OCI-LY3 (cell line): ENCODE data around the gene LGALS3.

ENCODE experiments used
- H2AFZ ChIP-seq: fragments of 200-600, 300-600 bp; shearing (Covaris generic); 2 replicates; pipeline ENCODE4 v1.6.0; 2014; ENCODE audit warnings: antibody characterized with exemption, low read depth, low read length
- H3K27ac ChIP-seq: fragments of 200-600, 300-600 bp; sonication (generic); 2 replicates; pipeline ENCODE4 v1.5.1; 2014; ENCODE audit warnings: mild to moderate bottlenecking, low read length, moderate library complexity, mixed read lengths
- H3K27me3 ChIP-seq: fragments of 200-600, 300-600 bp; sonication (generic); 2 replicates; pipeline ENCODE4 v1.6.1; 2014; ENCODE audit warnings: low read depth, low read length, mixed read lengths
- H3K36me3 ChIP-seq: fragments of 200-600, 300-600 bp; sonication (generic); replicated peaks from 2 replicates; pipeline ENCODE3; 2014; ENCODE audit warnings: low read depth, low read length, mixed read lengths
- H3K4me1 ChIP-seq: fragments of 300-600, 200-600 bp; sonication (generic); 2 replicates; pipeline ENCODE4 v1.6.1; 2014; ENCODE audit warnings: low read length, mixed read lengths
- H3K4me2 ChIP-seq: fragments of 200-600, 300-600 bp; sonication (generic); 2 replicates; pipeline ENCODE4 v1.6.1; 2014; ENCODE audit warnings: low read length, mixed read lengths
- H3K4me3 ChIP-seq: fragments of 300-600, 200-600 bp; sonication (generic); 2 replicates; pipeline ENCODE4 v1.5.1; 2014; ENCODE audit warnings: antibody characterized with exemption, mild to moderate bottlenecking, low read length, moderate library complexity
- H3K79me2 ChIP-seq: fragments of 300-600, 200-600 bp; shearing (Covaris generic); 2 replicates; pipeline ENCODE4 v1.6.1; 2014; ENCODE audit warnings: mild to moderate bottlenecking, low read length, mixed read lengths
- H3K9ac ChIP-seq: fragments of 300-600, 200-600 bp; shearing (Covaris generic); 2 replicates; pipeline ENCODE4 v1.6.0; 2014; ENCODE audit warnings: mild to moderate bottlenecking, low read length, moderate library complexity
- H3K9me3 ChIP-seq: fragments of 200-600, 300-600 bp; shearing (Covaris generic); 2 replicates; pipeline ENCODE4 v1.6.1; 2014; ENCODE audit warnings: low read length, mixed read lengths; ENCODE audit not compliant: insufficient read depth
- H4K20me1 ChIP-seq: fragments of 200-600, 300-600 bp; sonication (generic); 2 replicates; pipeline ENCODE4 v1.6.1; 2016; ENCODE audit warnings: low read length, mixed read lengths; ENCODE audit not compliant: insufficient read depth
- CTCF ChIP-seq: fragments of 200-600, 300-600 bp; sonication (generic); IDR thresholded peaks from 2 replicates; pipeline ENCODE4 v1.5.1; 2014; ENCODE audit warnings: antibody characterized with exemption, low read length, low read depth
- EZH2phosphoT487 ChIP-seq: fragments of 200-600 bp; shearing (Covaris generic); IDR thresholded peaks from 2 replicates; pipeline ENCODE4 v1.6.1; 2018; ENCODE audit warnings: antibody characterized with exemption, mixed run types, low read depth

The LGALS3 gene

GRCh38 chr14:55118761-55119160 lies 10.3 kb upstream of the LGALS3 start:
- Histone ChIP-seq H3K27me3 (no peaks in the 10 kb centered on the region), H3K4me3 (no peak overlapping the region), H3K9ac (no peak overlapping the region), H3K27ac (no peak overlapping the region), H3K79me2 (no peaks in the 10 kb centered on the region), H3K4me2 (no peak overlapping the region), H3K36me3 (no peaks in the 10 kb centered on the region), H4K20me1 (no peaks in the 10 kb centered on the region), H3K9me3 (no peaks in the 10 kb centered on the region), H3K4me1 (no peaks in the 10 kb centered on the region), H2AFZ (no peak overlapping the region)
- TF ChIP-seq CTCF: no peak
- no peak for TF ChIP-seq EZH2phosphoT487

- no peak overlapping the region for H3K4me2 ChIP-seq
- no peak overlapping the region for H2AFZ ChIP-seq
- no peaks in the 10 kb centered on the region for H3K9me3 ChIP-seq
These were observed 8.2 kb upstream of the LGALS3 start for GRCh38 chr14:55120571-55121495.

GRCh38 chr14:55121628-55122439 lies 7.2 kb upstream of the LGALS3 start:
- Histone ChIP-seq H3K4me2 (no peak overlapping the region), H3K36me3 (no peaks in the 10 kb centered on the region), H3K4me1 (peaks cover 10% of the 10 kb centered on the region), H3K27me3 (no peaks in the 10 kb centered on the region), H2AFZ (no peak overlapping the region), H3K27ac (no peak overlapping the region), H3K9ac (no peak overlapping the region), H3K9me3 (no peaks in the 10 kb centered on the region), H4K20me1 (no peaks in the 10 kb centered on the region), H3K79me2 (no peaks in the 10 kb centered on the region), H3K4me3 (no peak overlapping the region)
- TF ChIP-seq EZH2phosphoT487: no peak
- no peak for TF ChIP-seq CTCF

More at GRCh38 chr14:55120571-55121495, 8.2 kb upstream of the LGALS3 start:
- Histone ChIP-seq H4K20me1 (no peaks in the 10 kb centered on the region), H3K9ac (no peak overlapping the region), H3K36me3 (no peaks in the 10 kb centered on the region), H3K27me3 (no peaks in the 10 kb centered on the region), H3K27ac (no peak overlapping the region), H3K4me1 (peaks cover 5% of the 10 kb centered on the region), H3K79me2 (no peaks in the 10 kb centered on the region), H3K4me3 (no peak overlapping the region)
- TF ChIP-seq CTCF: no peak
- TF ChIP-seq EZH2phosphoT487: no peak

- H2AFZ ChIP-seq: no peak overlapping the region
These were observed 6.5 kb upstream of the LGALS3 start for GRCh38 chr14:55122440-55122986.

More at GRCh38 chr14:55122440-55122986, 6.5 kb upstream of the LGALS3 start:
- H3K36me3 ChIP-seq: no peaks in the 10 kb centered on the region
- H3K4me3 ChIP-seq: no peak overlapping the region
- H3K79me2 ChIP-seq: no peaks in the 10 kb centered on the region
- TF ChIP-seq CTCF (no peak), EZH2phosphoT487 (no peak)
- H3K9ac ChIP-seq: no peak overlapping the region
- 0 out of 2 replicates have a peak, but pooled peaks cover 2% of the 10 kb centered on the region for H3K27me3 ChIP-seq
- no peak overlapping the region for H3K27ac ChIP-seq
- no peaks in the 10 kb centered on the region for H3K9me3 ChIP-seq
- no peak overlapping the region for H3K4me2 ChIP-seq
- H3K4me1 ChIP-seq: peaks cover 10% of the 10 kb centered on the region
- no peaks in the 10 kb centered on the region for H4K20me1 ChIP-seq
